ENCODE measurements around the gene ARHGEF19.

The ARHGEF19 gene

DNA sequence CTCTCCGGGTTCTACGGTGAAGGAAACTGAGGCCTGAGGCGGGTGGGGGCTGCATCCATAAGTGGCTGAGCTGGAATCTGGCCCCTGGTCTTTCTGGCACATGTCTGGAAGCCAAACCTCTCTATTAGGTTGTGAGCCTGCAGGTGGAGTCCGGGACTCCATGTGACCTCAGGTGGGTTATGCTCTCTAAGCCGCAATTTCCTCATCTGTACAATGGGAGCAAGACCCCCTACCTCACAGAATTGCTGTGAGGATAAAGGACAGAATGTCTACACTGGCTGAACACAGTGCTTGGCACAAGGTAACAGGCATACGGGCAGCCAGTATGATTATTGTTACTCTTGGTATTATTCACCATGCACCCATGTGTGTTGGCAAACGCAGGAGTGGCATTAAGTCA, 63.3 kb downstream of the ARHGEF19 start:
- no peak for DNase-seq (ENCODE audit: low spot score)

DNA sequence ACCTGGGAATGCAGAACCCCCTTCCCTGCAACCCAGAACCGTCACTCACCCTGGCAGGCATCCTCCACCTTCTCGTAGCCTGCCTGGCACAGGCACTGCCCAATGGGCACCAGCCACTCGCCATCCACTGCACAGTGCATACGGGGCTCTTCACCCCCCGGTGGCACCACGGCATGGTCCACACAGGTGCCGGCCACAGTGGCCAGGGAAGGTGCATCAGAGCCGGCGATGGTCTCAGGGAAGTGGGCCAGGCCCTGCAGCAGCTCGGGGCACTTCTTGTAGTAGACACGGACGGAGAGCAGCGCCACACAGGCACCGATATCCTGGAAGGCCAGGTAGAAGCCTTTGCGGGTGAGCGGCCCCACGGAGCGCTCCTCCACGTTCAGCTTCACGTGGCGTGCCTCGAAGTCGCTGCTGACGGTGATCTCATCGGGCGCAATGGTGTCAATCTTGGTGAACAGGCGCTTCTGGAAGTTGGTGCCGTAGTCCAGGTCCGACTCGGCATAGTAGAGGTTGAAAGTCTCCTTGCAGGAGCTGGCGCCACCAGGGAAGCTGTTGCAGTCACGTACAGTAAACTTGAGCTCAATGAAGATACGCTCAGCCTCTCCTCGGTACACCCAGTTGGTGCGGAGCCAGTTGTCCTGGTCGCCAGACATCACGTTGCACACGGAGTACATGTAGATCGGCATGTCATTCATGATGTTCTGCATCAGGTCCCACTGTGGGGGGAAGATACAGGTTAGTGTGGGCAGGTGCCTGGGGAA, 63.9 kb downstream of the ARHGEF19 start:
- DNase-seq (ENCODE audit: low spot score) = no peak

Measured in HuH-7 (cell line).